ENCODE data around the gene STK32C.

DNA sequence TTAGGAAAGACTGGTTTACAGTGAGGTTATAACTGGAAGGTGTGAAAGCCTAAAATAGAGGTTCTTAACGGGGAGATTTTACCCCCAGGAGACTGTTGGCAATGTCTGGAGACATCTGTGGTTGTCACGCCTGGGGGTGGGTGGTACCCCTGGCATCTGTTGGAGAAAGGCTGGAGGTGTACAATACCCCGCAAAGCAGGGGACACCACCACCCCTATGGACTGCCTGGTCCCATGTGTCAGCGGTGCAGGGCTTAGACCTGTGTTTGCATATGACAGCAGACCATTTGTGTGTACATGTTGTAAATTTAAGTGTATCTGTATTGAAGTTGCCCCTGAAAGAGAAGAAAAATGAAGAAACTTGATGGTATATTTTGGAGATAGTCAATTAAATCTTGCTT is 34.0 kb upstream of the STK32C start:
- TF ChIP-seq POLR2AphosphoS5 (IDR thresholded peaks at IDR 0.05; ENCODE audit: low read depth, low read length) (no peak), POLR2A (IDR thresholded peaks at IDR 0.05; ENCODE audit: low read depth, low read length) (no peak)
